HT1080 (cell line): ENCODE data around the gene ATRIP. TPM values are rescaled to one million over a fixed set of nuclear protein-coding genes. Genes with fewer than 3 reads are reported as not detected.

Experiments used
- DNase-seq: peaks from one replicate; pipeline ENCODE4 v3.0.0-alpha.2; 2015; ENCODE audit warnings: low read depth
- total RNA-seq: library from RNA; depleted of rRNA; stranded (reverse); fragments of >200 nt; shearing (Covaris generic); gene quantifications from 2 replicates; pipeline ENCODE4 v1.2.3, GENCODE V29; 2014

Gene ATRIP
- total RNA-seq, 1 experiment from 2014 or later = 29.2 TPM

DNA sequence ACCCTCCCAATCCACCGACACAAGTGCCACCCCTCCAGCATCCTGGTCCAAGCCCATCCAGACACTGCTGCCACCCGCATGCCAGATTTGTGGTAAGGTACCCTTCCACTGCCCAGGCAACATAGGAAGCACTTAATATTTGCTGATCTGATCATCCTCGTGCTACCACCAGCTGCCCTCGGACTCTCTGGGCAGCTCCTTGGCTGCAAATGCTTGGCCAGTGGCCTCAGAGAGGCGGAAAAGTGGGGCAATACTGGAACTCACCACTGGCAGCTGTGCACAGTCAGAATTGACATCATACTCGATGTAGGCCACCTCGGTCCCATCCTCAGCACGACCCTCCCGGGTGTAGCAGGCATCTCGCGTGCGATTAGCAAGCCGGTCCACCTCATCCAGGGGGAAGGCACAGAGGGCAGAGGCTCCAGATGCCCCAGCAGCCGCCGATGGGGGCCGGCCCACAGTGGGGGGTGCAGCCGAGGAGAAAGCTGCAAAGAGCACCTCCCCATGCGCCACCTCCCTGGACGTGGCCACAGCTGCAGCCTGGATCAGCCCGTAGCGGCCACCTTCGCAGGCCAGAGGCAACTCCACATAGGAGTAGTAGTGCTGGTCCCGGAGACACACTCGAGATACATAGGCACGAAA lies 23.2 kb upstream of the ATRIP start:
- no peak for DNase-seq

DNA sequence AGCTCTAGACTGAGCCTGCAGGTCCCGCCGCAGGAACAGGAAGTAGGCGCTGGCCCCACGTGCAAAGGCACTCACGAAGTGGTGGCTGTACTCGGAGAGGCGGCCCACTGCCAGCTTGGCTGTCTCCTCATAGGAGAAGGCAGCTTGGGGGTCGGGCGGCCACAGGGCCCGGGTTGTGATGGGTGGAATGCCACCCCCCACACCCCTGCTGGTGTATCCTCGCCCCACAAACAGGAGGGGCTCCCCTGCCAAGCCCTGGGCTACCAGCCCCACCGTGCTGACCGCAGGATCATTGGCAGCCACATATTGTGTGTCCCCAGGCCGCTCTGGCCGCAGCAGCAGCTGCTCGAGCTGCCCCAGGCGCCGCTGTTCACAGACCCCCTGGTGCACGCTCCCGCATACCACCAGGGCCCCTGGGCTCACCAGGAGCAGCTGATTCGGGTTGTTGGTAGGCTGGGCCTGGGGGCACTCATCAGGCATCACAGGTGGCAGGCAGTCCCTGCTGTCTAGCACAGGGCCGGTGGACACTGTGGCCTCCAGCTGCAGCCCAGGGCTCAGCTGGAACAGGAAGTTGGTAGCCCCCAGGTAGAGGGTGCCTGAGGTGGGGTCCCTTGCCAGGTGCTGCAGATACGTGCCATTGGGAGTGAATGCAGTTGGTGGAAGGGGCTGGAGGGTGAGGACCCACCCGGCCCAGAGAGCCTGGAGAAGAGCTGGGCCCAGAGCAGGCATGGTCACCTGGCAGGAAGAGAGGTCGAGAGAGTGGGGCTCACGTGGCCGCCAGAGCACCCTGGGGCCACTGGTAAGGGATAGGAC lies 22.4 kb upstream of the ATRIP start:
- DNase-seq = no peak

GRCh38 chr3:48425281-48425812 lies 21.2 kb upstream of the ATRIP start:
- DNase-seq = no peak

DNA sequence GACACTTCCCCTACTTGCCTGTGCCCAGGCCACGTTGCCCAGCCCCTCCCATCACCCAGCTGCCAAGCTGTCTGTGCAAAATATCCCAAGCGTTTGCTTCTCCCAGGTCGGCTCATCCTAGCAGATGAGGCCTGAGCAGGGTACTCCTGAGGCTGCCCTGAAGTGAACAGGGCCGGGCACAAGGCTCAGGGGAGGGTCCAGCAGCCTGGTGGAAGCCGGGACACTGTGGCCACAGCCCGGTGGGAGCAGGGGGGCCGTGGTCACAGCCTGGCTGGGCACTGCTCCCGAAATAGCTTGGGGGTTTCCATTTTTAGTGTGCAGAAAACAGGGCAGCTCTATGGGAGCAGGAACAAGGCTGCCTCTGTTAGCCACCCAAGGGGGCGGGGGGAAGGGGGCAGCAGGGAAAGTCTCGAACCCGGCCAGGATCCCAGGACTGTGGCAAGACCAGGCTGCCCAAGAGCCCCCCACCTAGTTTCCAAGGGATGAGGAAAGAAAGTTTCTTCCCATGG lies 20.1 kb upstream of the ATRIP start:
- no peak for DNase-seq

DNA sequence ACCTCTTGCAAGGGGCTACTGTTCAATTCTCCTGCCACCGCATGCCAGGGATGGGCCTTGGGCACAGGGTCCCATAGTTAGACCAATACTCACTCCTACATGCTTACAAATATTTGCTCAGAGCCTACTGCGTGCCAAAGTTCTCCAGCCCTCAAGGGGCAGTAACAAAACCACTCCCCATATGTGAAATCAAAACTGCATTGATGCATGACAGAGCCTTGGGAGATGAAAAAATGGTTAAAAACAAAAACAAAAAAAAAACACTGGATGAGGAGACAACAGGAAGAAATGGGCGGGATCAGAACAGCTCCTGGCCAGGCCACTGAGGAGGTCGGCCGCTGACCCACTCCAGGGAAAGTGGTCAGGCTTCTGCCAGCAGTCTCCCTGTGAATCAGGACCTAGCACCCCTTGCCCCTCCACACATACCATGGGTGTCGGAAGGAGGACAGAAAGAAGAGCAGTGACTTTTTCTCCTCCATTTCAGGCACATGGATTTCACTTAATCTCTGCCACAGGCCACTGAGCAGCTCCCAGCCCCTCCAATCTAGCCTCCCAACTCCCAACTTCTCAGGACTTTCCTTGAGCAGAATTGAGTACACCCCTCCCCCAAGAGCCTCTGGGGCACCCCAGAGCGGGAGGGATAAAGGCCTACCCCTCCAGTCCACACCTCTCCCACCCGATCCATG lies 19.4 kb upstream of the ATRIP start:
- DNase-seq = no peak

- no peak for DNase-seq
Observed at GRCh38 chr3:48427630-48427962, 18.9 kb upstream of the ATRIP start.

GRCh38 chr3:48428088-48428571 lies 18.4 kb upstream of the ATRIP start:
- DNase-seq = no peak

GRCh38 chr3:48428572-48429316 lies 17.8 kb upstream of the ATRIP start:
- DNase-seq = no peak

GRCh38 chr3:48429317-48429959 lies 17.1 kb upstream of the ATRIP start:
- DNase-seq = peak; percentile 38

- DNase-seq = peak; percentile 67
Observed at GRCh38 chr3:48429960-48430707, 16.4 kb upstream of the ATRIP start, which contains the start of gene PLXNB1. PLXNB1 (minus strand) TSS chr3:48430086; CDS start chr3:48424611, 5,475 bp downstream.

GRCh38 chr3:48430708-48431101 lies 15.8 kb upstream of the ATRIP start:
- no peak for DNase-seq

GRCh38 chr3:48431224-48432029 lies 15.1 kb upstream of the ATRIP start:
- DNase-seq = no peak

DNA sequence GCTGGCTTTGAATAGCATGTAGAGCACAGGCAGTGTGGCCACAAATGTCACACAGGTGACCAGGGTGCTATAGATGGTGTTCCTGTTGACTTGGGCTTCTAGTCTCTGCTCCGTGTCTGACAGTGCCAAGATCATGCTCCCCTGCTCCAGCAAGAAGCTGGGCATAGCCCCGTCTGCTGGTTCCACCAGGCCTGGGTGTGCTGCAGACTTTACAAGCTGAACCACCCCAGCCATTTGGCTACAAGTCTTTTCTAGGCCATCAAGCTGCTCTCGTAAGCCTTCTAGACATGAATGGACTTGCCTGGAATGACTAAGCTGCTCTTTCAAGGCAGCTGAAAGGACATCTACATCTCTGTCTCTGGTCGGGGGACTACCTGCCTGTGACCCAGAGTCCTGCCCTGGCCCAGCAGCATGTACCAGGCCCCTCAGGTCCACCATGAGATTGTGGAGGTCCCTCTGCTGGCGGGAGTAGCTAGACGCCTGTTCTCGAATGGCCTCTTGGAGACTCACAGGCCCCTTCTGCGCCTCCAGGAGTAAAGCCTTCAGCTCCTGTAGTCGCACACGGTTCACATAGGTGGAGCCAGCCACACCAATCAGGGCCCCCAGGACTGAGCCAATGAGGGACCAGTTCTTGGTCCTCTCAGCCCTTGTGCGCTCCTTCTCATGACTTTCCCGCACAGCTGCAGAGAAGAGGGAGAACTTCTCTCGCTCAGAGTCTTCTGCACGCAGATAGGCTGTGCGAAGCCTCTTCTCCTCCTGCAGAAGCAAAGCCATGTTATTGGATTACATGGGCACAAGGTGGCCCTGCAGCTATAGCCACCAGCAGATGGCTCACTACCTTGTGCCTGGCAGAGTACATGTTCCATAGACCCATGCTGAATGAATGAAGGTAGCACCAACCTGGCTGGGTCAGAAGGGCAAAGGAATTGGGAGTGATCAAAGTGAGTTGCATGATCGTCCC lies 13.8 kb upstream of the ATRIP start:
- DNase-seq = no peak

- no peak for DNase-seq
Observed at GRCh38 chr3:48433472-48434118, 12.9 kb upstream of the ATRIP start.

GRCh38 chr3:48434591-48435222 lies 11.8 kb upstream of the ATRIP start:
- DNase-seq = no peak

DNA sequence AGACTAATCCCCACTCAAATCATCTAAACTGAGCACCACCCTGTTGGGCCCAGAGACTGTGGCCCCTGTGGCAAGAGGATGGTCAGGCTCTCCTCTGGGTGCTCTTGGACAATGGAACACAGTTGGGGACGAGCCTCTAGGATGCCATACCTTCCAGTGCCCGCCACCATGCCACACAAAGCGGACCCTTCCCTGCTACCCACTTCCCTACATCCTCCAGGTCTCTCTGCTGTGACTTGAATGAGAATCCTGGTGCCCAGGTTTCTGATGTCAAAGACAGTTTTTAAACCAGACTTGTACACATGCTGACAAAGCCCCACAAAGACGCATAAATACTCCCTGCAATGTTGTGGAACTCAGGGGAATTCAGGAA lies 11.3 kb upstream of the ATRIP start:
- no peak for DNase-seq
